ENCODE results near the gene HSD17B2.
"Not testable (repeated sequence)": the region's sequence is repeated elsewhere in the genome, so short reads cannot be mapped to it uniquely, and the experiment has no call there.

The HSD17B2 gene

DNA sequence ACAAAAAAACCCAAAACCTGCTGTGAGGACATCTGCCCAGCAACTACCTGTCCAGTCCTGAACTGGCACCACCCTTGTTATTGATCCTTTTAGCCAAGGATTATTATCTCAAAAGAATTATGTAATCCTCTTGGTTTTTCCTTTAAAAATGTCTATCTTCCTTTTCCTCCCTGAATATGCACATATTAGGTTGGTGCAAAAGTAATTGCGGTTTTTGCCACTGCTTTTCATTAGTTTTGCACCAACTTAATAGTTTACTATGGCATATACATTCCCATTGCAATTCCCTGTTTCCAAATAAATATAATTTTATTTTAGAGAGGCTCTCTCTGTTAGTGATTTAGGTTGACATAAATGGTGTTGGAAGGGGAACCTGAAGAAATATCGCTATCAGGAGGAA, 83.7 kb downstream of the HSD17B2 start:
- DNase-seq (ENCODE audit: low read depth in 2 of 2, low spot score in 1 of 2) = no peak

GRCh38 chr16:82119405-82119804, 84.4 kb downstream of the HSD17B2 start:
- no peak for DNase-seq (ENCODE audit: low read depth in 2 of 2, low spot score in 1 of 2)

DNA sequence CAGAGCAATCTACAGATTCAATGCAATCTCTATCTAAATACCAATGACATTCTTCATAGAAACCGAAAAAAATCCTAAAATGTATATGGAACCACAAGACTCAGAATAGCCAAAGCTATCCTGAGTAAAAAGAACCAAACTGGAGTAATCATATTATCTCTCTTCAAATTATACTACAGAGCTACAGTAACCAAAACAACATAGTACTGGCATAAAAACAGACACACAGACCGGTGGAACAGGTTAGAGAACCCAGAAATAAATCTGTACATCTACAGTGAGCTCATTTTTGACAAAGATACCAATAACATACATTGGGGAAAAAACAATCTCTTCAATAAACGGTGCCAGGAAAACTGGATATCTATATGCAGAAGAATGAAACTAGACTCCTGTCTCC, 89.6 kb downstream of the HSD17B2 start:
- DNase-seq (ENCODE audit: low read depth in 2 of 2, low spot score in 1 of 2) = no peak

DNA sequence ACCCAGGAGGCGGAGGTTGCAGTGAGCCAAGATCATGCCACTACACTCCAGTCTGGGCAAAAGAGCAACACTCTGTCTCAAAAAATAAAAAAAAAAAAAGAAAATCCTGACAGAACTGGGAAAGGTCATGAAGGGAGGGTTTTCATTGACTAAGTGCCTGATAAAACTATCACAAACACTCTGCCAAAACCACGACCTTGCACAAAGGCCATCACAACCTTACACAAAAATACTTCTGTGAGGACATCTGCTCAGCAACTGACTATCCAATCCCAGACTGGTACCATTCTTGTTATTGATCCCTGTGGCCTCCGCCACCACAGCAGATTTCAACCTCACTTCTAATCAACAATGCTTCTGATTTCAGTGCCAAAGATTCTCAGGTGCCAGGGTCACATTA, 94.8 kb downstream of the HSD17B2 start:
- DNase-seq (ENCODE audit: low read depth in 2 of 2, low spot score in 1 of 2) = no peak

- no peak for DNase-seq (ENCODE audit: low read depth in 2 of 2, low spot score in 1 of 2)
Observed at GRCh38 chr16:82133798-82134197, 98.7 kb downstream of the HSD17B2 start.

- no peak for DNase-seq (ENCODE audit: low read depth in 2 of 2, low spot score in 1 of 2)
Observed at GRCh38 chr16:82134846-82135245, 99.8 kb downstream of the HSD17B2 start.

- no peak for DNase-seq (ENCODE audit: low read depth in 2 of 2, low spot score in 1 of 2)
Observed at GRCh38 chr16:82135844-82136243, 100.8 kb downstream of the HSD17B2 start.

DNA sequence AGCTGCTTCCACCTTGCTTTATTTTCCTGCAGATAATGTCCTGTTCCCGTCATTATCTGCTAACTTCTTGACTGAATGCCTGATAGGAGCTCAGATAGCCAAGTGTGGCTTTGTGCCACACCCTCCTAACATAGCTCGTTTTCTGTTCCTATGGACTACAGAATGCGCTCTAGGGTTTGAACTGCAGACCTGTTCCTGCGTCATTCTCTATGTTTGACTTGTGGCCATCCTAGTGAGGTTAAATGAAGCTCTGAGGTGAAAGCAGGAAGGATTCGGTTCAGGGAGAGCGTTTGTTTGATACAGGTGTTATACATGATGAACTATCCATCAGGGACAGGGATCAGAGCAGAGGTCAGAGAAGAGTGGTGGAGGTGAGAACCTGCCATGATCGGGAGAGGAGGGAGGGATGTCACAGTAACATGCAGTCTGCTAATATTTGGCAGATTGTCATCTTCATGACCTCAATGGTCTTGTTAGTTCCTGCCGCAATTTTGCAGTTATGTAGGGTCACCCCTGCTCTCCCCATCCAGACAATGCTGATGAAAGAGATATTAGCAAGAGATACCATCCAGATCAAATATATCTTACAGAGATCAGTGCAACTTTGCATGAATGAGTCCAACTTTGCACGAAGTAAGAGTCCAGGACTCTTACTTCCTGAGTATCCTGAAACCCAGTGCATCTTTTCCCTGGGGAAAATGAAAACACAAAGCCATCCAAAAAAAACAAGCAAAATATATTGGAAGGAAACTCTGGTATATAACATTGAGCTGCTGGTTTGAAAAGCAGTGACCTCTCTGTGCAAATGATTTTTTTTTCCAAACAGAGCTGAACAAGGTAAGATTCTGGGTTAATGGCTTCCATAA, 102.1 kb downstream of the HSD17B2 start:
- no peak for DNase-seq (ENCODE audit: low read depth in 2 of 2, low spot score in 1 of 2)

- DNase-seq (ENCODE audit: low read depth in 2 of 2, low spot score in 1 of 2) = no peak
Observed at GRCh38 chr16:82137822-82138167, 102.7 kb downstream of the HSD17B2 start.

DNA sequence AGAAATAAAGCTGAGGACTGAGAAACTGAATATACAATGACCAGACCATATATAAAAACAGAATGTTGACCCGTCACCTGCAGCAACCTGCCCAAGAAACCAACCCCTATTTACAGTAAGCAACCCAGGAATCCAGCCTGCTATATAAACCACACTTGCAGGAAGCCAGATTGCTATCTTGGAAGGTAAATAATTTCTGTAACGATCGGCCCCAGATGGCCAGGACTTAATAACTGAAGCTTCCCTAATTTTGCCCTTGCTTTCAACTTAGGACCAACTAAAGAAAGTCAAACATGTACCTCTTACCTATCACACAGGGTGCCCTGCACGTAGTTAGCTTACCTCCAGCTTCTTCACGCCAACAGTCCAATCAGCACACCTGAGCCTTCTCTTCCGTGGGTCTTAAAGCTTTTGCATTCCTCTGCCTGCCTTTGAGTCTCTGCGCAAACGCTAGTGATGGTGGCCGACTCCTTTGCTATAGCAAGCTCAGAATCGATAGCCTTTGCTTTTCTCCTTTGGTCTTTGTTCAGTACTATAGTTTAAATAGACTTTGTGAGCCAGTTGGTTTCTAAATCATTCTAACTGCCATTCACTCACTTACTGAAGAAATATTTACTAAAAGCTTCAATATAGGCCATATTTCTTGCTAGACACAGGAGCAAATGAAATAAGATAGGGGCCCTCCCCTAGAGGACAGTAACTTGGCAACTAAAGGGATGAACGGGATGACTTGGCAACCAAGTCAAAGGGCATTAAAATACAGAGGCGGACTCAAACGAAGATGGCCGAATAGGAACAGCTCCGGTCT, 103.6 kb downstream of the HSD17B2 start:
- no peak for DNase-seq (ENCODE audit: low read depth in 2 of 2, low spot score in 1 of 2)

DNA sequence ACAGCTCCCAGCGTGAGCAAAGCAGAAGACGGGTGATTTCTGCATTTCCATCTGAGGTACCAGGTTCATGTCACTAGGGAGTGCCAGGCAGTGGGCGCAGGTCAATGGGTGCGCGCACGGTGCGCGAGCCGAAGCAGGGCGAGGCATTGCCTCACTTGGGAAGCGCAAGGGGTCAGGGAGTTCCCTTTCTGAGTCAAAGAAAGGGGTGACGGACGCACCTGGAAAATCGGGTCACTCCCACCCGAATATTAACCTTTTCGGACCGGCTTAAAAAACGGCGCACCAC, 104.2 kb downstream of the HSD17B2 start:
- not testable (repeated sequence) for DNase-seq (ENCODE audit: low read depth in 2 of 2, low spot score in 1 of 2)

DNA sequence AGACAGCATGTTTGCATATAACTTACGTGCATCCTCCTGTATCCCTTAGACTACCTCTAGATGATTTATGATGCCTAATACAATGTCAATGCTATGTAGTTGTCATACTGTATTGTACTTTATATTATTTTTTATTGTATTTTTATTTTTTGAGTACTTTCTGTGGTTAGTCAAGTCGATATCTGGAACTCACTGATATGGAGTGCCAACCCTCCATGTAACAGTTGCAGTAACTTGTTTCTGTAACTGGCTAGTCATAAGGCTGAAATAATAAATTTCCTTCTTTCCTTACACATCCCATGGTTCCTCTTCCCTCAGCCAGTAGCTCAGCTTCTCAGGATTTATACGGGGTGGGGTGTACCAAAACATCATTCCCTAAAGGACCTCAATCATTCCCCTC, 111.5 kb downstream of the HSD17B2 start:
- no peak for DNase-seq (ENCODE audit: low read depth in 2 of 2, low spot score in 1 of 2)

DNA sequence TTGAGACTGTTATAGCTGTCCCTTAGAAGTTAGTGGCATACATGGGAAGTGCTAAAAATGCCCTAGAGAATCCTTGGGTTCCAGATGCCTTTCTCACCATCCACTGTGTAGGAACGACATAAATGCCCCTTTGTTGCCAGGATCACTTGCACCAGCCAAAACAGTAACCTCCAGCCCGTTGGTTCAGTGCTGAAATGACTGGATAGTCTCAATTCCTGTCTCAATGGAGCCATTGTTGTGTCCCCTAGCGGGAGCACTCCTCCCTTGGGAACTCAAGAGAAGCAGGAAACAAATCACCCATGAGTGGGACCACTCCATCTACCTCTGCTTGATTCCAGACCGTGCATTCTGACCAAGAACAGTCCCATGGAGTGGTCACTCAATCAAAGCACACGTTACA, 111.9 kb downstream of the HSD17B2 start:
- DNase-seq (ENCODE audit: low read depth in 2 of 2, low spot score in 1 of 2) = no peak

DNA sequence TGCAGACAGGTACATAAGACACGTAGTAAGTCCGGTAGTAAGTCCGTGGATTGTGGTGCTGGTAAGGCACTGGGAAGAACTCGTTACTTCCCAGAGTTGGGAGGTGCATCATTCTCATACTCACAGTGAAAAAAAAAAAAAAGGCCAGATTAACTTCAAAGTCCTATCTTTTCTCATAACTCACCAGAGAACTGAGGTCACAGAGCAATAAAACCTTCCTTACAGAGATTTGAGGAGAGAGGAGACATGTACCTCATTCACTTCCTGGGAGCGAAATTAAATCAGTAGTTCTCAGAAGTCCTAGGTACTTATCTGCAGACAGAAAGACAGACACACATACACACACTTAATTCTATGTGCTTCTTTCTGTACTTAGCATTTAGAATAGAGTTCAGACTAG, 112.5 kb downstream of the HSD17B2 start:
- DNase-seq (ENCODE audit: low read depth in 2 of 2, low spot score in 1 of 2) = no peak
